Measurements from ENCODE around the gene CTF1.

Gene CTF1

DNA sequence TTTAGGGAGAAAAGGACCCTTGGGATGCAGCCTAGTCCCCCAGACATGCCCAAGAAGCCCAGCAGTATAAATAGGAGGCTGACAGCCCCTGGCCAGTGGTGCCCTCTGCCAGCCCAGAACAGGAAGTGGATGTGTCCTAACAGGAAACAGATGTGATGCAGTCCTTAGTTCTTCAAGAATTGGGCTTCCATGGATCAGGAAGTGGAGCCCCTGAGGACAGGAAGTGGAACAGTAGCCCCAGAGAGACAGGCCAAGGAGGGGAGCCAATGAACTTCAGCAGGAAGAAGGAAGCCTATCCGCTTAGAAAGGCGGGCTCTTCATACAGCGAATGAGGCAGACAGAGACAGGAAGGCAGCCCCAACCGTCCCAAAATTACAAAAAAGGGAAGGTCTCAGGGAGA lies 7.2 kb downstream of the CTF1 start:
- TF ChIP-seq, protein P1, sequence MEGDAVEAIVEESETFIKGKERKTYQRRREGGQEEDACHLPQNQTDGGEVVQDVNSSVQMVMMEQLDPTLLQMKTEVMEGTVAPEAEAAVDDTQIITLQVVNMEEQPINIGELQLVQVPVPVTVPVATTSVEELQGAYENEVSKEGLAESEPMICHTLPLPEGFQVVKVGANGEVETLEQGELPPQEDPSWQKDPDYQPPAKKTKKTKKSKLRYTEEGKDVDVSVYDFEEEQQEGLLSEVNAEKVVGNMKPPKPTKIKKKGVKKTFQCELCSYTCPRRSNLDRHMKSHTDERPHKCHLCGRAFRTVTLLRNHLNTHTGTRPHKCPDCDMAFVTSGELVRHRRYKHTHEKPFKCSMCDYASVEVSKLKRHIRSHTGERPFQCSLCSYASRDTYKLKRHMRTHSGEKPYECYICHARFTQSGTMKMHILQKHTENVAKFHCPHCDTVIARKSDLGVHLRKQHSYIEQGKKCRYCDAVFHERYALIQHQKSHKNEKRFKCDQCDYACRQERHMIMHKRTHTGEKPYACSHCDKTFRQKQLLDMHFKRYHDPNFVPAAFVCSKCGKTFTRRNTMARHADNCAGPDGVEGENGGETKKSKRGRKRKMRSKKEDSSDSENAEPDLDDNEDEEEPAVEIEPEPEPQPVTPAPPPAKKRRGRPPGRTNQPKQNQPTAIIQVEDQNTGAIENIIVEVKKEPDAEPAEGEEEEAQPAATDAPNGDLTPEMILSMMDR (IDR thresholded peaks at IDR 0.05; ENCODE audit: extremely low read depth, missing control alignments), result no peak
- peak; percentile 57 for DNase-seq (ENCODE audit: low spot score)

DNA sequence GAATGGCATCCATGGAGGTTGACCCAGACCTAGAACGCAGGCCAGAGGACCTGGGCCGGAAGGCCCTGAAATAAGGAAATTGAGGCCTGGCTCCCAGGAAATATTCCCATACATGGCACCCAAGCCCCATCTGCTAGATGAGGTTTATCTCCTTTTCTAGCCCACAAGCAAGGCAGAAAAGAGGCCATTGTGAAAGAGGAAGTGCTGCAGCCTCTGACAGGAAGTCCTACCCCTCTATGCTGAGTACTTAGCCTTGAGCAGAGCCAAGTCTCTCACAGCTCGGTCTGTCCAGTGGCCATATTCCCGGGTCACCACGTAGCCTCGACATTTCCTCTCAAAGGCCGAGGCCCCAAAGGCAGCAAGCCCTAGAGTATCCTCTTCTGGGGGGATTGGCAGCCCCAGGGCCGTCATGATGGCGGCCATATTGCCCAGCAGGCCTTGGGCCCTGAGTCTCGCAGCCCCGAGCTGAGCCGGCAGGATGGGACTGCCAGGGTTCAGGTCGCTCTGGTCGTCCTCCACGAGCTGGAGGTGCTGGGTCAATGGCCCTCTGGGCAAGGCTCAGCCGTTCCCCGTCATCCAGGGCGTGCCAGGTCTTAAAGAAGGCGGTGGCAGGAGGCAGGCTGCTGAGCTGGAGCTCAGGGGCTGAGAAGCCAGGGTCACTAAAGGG lies 7.8 kb downstream of the CTF1 start:
- TF ChIP-seq, protein P1 (IDR thresholded peaks at IDR 0.05; ENCODE audit: extremely low read depth, missing control alignments), result no peak
- DNase-seq (ENCODE audit: low spot score), result peak; percentile 42

DNA sequence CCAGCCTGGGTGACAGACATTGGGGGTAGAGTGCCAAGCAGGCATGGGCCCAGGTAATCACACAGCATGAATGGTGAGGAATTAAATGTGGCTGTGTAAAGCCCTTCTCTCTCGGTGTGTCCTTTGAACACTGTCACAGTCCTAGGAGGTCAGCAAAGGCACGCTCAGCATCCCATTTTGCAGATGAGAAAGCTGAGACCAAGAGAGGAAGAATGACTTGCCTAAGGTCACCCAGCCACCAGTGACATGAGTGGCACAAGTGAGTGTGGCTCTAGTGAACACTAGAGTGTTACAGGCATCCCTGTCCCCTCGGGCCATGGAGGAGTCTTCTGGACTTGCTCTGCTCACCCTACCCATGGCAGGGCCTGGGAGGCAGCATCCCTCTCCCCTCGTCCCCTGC lies 10.7 kb downstream of the CTF1 start:
- TF ChIP-seq, protein P1 (IDR thresholded peaks at IDR 0.05; ENCODE audit: extremely low read depth, missing control alignments), result no peak
- no peak for DNase-seq (ENCODE audit: low spot score)

DNA sequence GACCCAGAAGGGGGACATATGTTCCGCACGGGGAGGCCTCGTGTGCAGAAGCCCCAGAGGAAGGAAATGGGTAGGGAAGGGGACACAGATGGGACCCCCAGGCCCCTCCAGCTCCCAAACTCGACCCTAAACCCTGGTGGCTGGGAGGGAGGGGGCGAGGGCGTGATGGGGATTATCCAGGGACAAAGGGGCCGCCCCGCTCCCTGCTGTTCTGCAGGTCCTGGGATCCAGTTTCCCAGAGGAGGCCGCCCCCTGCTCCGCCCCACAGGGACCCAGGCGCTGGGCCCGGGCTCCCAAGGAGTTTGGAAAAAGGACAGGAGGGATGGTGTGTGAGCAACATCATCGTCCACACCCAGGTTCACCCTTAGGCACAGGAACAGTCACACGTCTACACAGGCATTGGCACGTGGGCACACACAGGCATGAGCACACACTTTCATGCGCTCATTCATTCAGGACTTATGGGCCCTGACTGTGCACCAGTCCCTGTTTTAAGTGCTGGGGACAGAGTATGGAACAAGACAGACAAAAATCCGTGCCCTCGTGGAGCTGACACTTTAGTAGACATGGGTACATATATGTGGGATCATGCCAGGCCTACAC lies 14.1 kb downstream of the CTF1 start:
- no peak for DNase-seq (ENCODE audit: low spot score)
- TF ChIP-seq, protein P1 (IDR thresholded peaks at IDR 0.05; ENCODE audit: extremely low read depth, missing control alignments), result no peak

DNA sequence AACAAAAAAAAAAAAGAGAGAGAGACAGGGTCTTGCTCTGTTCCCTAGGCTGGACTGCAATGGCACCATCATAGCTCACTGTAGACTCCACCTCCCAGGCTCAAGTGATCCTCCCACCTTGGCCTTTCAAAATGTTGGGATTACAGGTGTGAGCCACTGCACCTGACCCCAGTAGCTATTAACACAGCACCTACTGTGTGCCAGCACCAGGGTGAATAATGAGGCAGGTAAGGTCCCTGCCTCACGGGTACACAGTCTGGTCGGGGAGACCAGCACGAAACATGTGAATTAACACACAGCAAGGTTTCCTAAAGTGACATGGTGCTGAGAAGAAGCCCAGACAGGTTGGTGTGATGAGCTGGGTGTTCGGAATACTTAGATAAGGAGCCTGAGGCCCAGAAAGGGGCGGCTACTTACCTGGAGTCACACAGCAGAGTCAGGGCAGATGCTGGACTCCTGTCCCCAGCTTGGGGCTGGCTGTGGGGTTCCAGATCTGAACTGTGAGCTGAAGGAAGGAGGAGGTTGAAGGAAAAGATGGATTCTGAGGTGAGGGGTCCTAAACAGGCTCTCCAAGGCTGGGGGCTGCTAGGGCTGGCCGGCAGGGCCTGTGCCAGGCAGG lies 16.5 kb downstream of the CTF1 start:
- no peak for DNase-seq (ENCODE audit: low spot score)
- TF ChIP-seq, protein P1 (IDR thresholded peaks at IDR 0.05; ENCODE audit: extremely low read depth, missing control alignments), result no peak

DNA sequence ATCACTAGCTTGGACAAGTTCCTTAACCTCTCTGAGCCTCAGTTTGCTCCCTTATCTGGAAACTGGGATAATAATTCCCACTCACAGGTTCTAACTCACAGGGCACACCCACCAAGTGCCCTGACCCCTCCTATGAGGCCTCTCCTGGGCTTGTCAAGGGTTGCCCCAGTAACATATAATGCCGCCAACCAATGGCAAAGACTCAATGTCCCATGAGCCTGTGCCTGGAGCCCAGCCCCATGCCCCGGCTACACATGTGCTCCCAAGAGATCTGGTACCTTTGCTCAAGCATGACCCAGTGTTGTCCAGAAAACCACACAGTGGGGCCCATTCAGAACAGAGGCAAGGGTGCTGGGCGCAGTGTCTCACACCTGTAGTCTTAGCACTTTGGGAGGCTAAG lies 18.4 kb downstream of the CTF1 start:
- no peak for DNase-seq (ENCODE audit: low spot score)
- TF ChIP-seq, protein P1 (IDR thresholded peaks at IDR 0.05; ENCODE audit: extremely low read depth, missing control alignments), result no peak

DNA sequence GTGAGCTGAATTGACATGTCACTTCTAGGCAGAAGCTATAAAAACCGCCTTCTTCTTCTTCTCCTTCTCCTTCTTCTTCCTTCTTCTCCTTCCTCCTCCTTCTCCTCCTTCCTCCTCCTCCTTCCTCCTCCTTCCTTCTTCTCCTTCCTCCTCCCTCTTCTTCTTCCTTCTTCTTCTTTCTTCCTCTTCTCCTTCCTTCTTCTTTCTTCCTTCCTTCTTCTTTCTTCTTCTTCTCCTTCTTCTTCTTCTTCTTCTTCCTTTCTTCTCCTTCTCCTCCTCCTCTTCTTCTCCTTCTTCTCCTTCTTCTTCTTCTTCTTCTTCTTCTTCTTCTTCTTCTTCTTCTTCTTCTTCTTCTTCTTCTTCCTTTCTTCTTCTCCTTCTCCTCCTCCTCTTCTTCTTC lies 22.2 kb downstream of the CTF1 start:
- TF ChIP-seq, protein P1 (IDR thresholded peaks at IDR 0.05; ENCODE audit: extremely low read depth, missing control alignments), result no peak
- DNase-seq (ENCODE audit: low spot score), result no peak
